HepG2 (cell line): ENCODE results near the gene IL32. TPM values are rescaled to one million over a fixed set of nuclear protein-coding genes. Genes with fewer than 3 reads are reported as not detected.

Source experiments
- CCDC6 ChIP-seq: sonication (generic); formaldehyde crosslinking; IDR thresholded peaks from 2 replicates; pipeline ENCODE4 v1.8.1; 2022; ENCODE audit warnings: mild to moderate bottlenecking, missing genetic modification reagents, moderate library complexity
- CSRNP2 ChIP-seq: sonication (generic); formaldehyde crosslinking; conservative IDR thresholded peaks from 2 replicates; pipeline ENCODE4 v1.8.0; 2022; ENCODE audit warnings: low read depth, missing genetic modification reagents
- CTCF ChIP-seq: sonication (generic); formaldehyde crosslinking; IDR thresholded peaks from 2 replicates; pipeline ENCODE4 v1.5.0; 2020; ENCODE audit warnings: mild to moderate bottlenecking, missing genetic modification reagents, moderate library complexity
- ESRRA ChIP-seq: sonication (generic); formaldehyde crosslinking; IDR thresholded peaks from 2 replicates; pipeline ENCODE4 v1.5.1; 2020; ENCODE audit warnings: mild to moderate bottlenecking, low read depth, missing genetic modification reagents
- FOXA3 ChIP-seq: IDR thresholded peaks from 2 replicates; pipeline ENCODE4 v1.6.1; 2016; ENCODE audit warnings: missing genetic modification reagents, missing compliant biosample characterization
- FOXP1 ChIP-seq, 2 experiments: fragments of 450-650 bp in 1 of 2; IDR thresholded peaks; 2 replicates each; pipeline ENCODE4 v1.6.1; 2017 to 2018; ENCODE audit warnings: antibody characterized with exemption in 1 of 2
- GATA4 ChIP-seq: sonication (generic); IDR thresholded peaks from 2 replicates; pipeline ENCODE4 v1.6.1; 2016; ENCODE audit warnings: antibody characterized with exemption, low read depth, borderline replicate concordance
- GATAD1 ChIP-seq: IDR thresholded peaks from 2 replicates; pipeline ENCODE4 v1.6.1; 2016; ENCODE audit warnings: missing genetic modification reagents, missing compliant biosample characterization
- HOXA9 ChIP-seq: sonication (generic); formaldehyde crosslinking; IDR thresholded peaks from 2 replicates; pipeline ENCODE4 v1.8.1; 2022; ENCODE audit warnings: missing genetic modification reagents, mild to moderate bottlenecking, moderate library complexity, borderline replicate concordance
- MTF1 ChIP-seq: sonication (generic); formaldehyde crosslinking; IDR thresholded peaks from 2 replicates; pipeline ENCODE4 v1.5.0; 2020; ENCODE audit warnings: missing genetic modification reagents
- MTF2 ChIP-seq: sonication (generic); formaldehyde crosslinking; IDR thresholded peaks from 2 replicates; pipeline ENCODE4 v1.5.0; 2020; ENCODE audit warnings: missing genetic modification reagents, borderline replicate concordance
- NONO ChIP-seq, 2 experiments: fragments of 450-650 bp in 1 of 2; sonication (generic) in 1 of 2; formaldehyde crosslinking in 1 of 2; IDR thresholded peaks in 1 of 2; conservative IDR thresholded peaks in 1 of 2; 2 replicates each; pipeline versions ENCODE4 v1.6.1 to v1.8.0; 2017 to 2022; ENCODE audit warnings: mild to moderate bottlenecking in 1 of 2, missing genetic modification reagents in 1 of 2, moderate library complexity in 1 of 2
- PHB2 ChIP-seq: fragments of 450-650 bp; IDR thresholded peaks from 2 replicates; pipeline ENCODE4 v1.6.1; 2018; ENCODE audit not compliant: partially characterized antibody
- PRDM15 ChIP-seq: sonication (generic); formaldehyde crosslinking; IDR thresholded peaks from 2 replicates; pipeline ENCODE4 v1.4.0; 2020; ENCODE audit warnings: missing genetic modification reagents
- RBM39 ChIP-seq: fragments of 200-400 bp; formaldehyde crosslinking; IDR thresholded peaks from one replicate; pipeline ENCODE4 v1.6.1; 2018; ENCODE audit warnings: antibody characterized with exemption, mild to moderate bottlenecking, low read depth, low read length; ENCODE audit not compliant: poor library complexity, severe bottlenecking
- SIX1 ChIP-seq: sonication (generic); formaldehyde crosslinking; IDR thresholded peaks from 2 replicates; pipeline ENCODE4 v1.4.0; 2020; ENCODE audit warnings: missing genetic modification reagents, borderline replicate concordance
- TBX2 ChIP-seq: sonication (generic); formaldehyde crosslinking; IDR thresholded peaks from 2 replicates; pipeline ENCODE4 v1.5.0; 2020; ENCODE audit warnings: missing genetic modification reagents, mild to moderate bottlenecking, borderline replicate concordance
- YEATS2 ChIP-seq: sonication (generic); formaldehyde crosslinking; IDR thresholded peaks from 2 replicates; pipeline ENCODE4 v1.4.0; 2020; ENCODE audit warnings: missing genetic modification reagents, borderline replicate concordance
- ZEB1 ChIP-seq: IDR thresholded peaks from 2 replicates; pipeline ENCODE4 v1.6.1; 2012; ENCODE audit warnings: mild to moderate bottlenecking, low read depth, inconsistent platforms; ENCODE audit not compliant: insufficient replicate concordance
- ZNF274 ChIP-seq: sonication (generic); formaldehyde crosslinking; IDR thresholded peaks from 2 replicates; pipeline ENCODE4 v1.5.1; 2020; ENCODE audit warnings: mild to moderate bottlenecking, missing genetic modification reagents
- ZNF644 ChIP-seq: IDR thresholded peaks from 2 replicates; pipeline ENCODE4 v1.6.1; 2016; ENCODE audit warnings: low read depth
- ZSCAN12 ChIP-seq: sonication (generic); formaldehyde crosslinking; IDR thresholded peaks from 2 replicates; pipeline ENCODE4 v1.9.0; 2021; ENCODE audit warnings: mild to moderate bottlenecking, missing genetic modification reagents
- polyA plus RNA-seq, 8 experiments: library from polyadenylated mRNA; depleted of rRNA in 3 of 8; stranded (reverse) in 7 of 8; unstranded in 1 of 8; fragments of >200 nt; fragmentation: Illumina TruSeq in 4 of 8; extraction: Trizol in 4 of 8; gene quantifications; 2 replicates each; pipeline versions ENCODE4 v1.2.1 to v1.2.3, GENCODE V29; 2011 to 2016; ENCODE audit warnings: low read depth in 4 of 8, missing spikeins in 1 of 8, mixed read lengths in 1 of 8; ENCODE audit not compliant: insufficient read depth in 1 of 8
- total RNA-seq, 5 experiments: library from RNA; depleted of rRNA; stranded (reverse); fragments of >200 nt; fragmentation: Illumina TruSeq; extraction: Trizol; gene quantifications; 2 replicates each; pipeline ENCODE4 v1.2.3, GENCODE V29; 2016; ENCODE audit warnings: low read depth in 1 of 5

Gene IL32
- total and polyA plus RNA-seq, 2 of the 13 experiments (the other 11 are each of a cell fraction or from before 2014, with no cell fraction given), result 115 to 165 TPM

GRCh38 chr16:3020604-3021448, 44.6 kb upstream of the IL32 start (continued):
- peak; percentile 76 for TF ChIP-seq PRDM15 (CRISPR knock-in tag)
- peak; percentile 21 for TF ChIP-seq RBM39
- peak; percentile 37; the same call in 1 of the 2 replicates for TF ChIP-seq SIX1
- TF ChIP-seq ZSCAN12 (CRISPR knock-in tag), result no peak
- no peak for TF ChIP-seq ZEB1
- peak; percentile 67 for TF ChIP-seq TBX2 (CRISPR knock-in tag)
- TF ChIP-seq CTCF, result no peak
- peak; percentile 58 for TF ChIP-seq GATAD1
- TF ChIP-seq YEATS2 (CRISPR knock-in tag), result peak; percentile 51; the same call in 1 of the 2 replicates
- no peak for TF ChIP-seq FOXP1 (IDR thresholded peaks at IDR 0.05)
- TF ChIP-seq FOXP1 (CRISPR knock-in tag; IDR thresholded peaks at IDR 0.05), result peak; percentile 53
- no peak for TF ChIP-seq NONO (IDR thresholded peaks at IDR 0.05)
- peak; percentile 55 for TF ChIP-seq NONO (CRISPR knock-in tag; conservative IDR thresholded peaks at IDR 0.05)
- no peak for TF ChIP-seq HOXA9 (CRISPR knock-in tag)
- TF ChIP-seq PHB2, result no peak
- TF ChIP-seq ZNF274 (CRISPR knock-in tag), result peak; percentile 53; the same call in 1 of the 2 replicates
- TF ChIP-seq MTF1 (CRISPR knock-in tag), result no peak
- TF ChIP-seq GATA4, result 0 out of 2 replicates have a peak, but pooled peaks have one; percentile 19
- no peak for TF ChIP-seq ZNF644 (CRISPR knock-in tag)
- no peak; the same call in 1 of the 2 replicates for TF ChIP-seq MTF2
- no peak for TF ChIP-seq CSRNP2 (CRISPR knock-in tag)
- TF ChIP-seq ESRRA (CRISPR knock-in tag), result peak; percentile 15; the same call in 1 of the 2 replicates
- peak; percentile 87 for TF ChIP-seq CCDC6 (CRISPR knock-in tag)
- 0 out of 2 replicates have a peak, but pooled peaks have one; percentile 56 for TF ChIP-seq FOXA3 (CRISPR knock-in tag)
